ENCODE data around the gene DHX8. TPM values are rescaled to one million over a fixed set of nuclear protein-coding genes. Genes with fewer than 3 reads are reported as not detected.

Gene DHX8
- total RNA-seq, 2 experiments from 2014 or later: 60.6 to 62.9 TPM

GRCh38 chr17:43550754-43551153 lies 67.0 kb downstream of the DHX8 start:
- Mint-ChIP-seq H3K4me3 (no peak overlapping the region), H3K36me3 (no peaks in the 10 kb centered on the region), H3K27ac (no peak overlapping the region), H3K9me3 (no peaks in the 10 kb centered on the region), H3K4me1 (peaks cover 8% of the 10 kb centered on the region), H3K27me3 (peaks cover 45% of the 10 kb centered on the region)
- DNase-seq: no peak
- POLR2A ChIA-PET: no interaction called here
- ATAC-seq (ENCODE audit: low read depth): no peak

GRCh38 chr17:43552229-43552837 lies 68.6 kb downstream of the DHX8 start:
- POLR2A ChIA-PET: no interaction called here
- Mint-ChIP-seq H3K27me3 (peaks cover 43% of the 10 kb centered on the region), H3K9me3 (no peaks in the 10 kb centered on the region), H3K27ac (no peak overlapping the region), H3K4me1 (peaks cover 8% of the 10 kb centered on the region), H3K4me3 (no peak overlapping the region), H3K36me3 (no peaks in the 10 kb centered on the region)
- ATAC-seq (ENCODE audit: low read depth) (no peak), DNase-seq (no peak)

DNA sequence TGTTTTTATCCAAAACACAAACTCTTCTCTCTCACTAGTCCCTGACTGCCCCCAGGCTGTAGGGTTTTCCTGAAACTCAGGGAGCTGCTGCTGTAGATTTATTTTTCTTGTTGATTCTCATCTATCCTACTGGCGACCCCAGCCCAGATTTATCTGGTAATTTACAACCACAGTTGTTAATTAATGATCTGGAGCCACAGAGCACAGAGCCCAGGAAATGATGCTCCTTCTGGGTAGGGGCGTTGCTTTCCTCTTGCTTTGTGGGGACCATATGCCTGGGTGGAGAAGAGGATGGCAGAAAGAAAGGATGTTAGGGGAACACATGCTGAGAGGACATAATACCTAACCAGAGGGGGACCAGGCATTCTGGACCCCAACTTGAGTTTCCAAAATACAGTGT lies 69.8 kb downstream of the DHX8 start:
- Mint-ChIP-seq H3K27ac (no peak overlapping the region), H3K27me3 (peaks cover 37% of the 10 kb centered on the region), H3K36me3 (no peaks in the 10 kb centered on the region), H3K9me3 (no peaks in the 10 kb centered on the region), H3K4me3 (no peak overlapping the region), H3K4me1 (peaks cover 6% of the 10 kb centered on the region)
- DNase-seq (no peak), ATAC-seq (ENCODE audit: low read depth) (no peak)
- POLR2A ChIA-PET: no interaction called here

- Mint-ChIP-seq H3K4me1 (peaks cover 8% of the 10 kb centered on the region), H3K27me3 (peaks cover 35% of the 10 kb centered on the region), H3K9me3 (no peaks in the 10 kb centered on the region), H3K27ac (no peak overlapping the region), H3K36me3 (no peaks in the 10 kb centered on the region), H3K4me3 (no peak overlapping the region)
- ATAC-seq (ENCODE audit: low read depth) (no peak), DNase-seq (no peak)
- POLR2A ChIA-PET: interaction anchor here (0.5 to 0.7 kb wide), 2 partner anchors 91 to 730 kb away, joined by 4 read pairs; no protein-coding TSS in a partner anchor
These were observed 71.1 kb downstream of the DHX8 start for GRCh38 chr17:43554857-43555256.

GRCh38 chr17:43556292-43556691 lies 72.5 kb downstream of the DHX8 start:
- Mint-ChIP-seq H3K4me1 (peaks cover 8% of the 10 kb centered on the region), H3K9me3 (no peaks in the 10 kb centered on the region), H3K36me3 (no peaks in the 10 kb centered on the region), H3K27me3 (peaks cover 33% of the 10 kb centered on the region), H3K4me3 (no peak overlapping the region), H3K27ac (no peak overlapping the region)
- POLR2A ChIA-PET: no interaction called here
- DNase-seq (no peak), ATAC-seq (ENCODE audit: low read depth) (no peak)

DNA sequence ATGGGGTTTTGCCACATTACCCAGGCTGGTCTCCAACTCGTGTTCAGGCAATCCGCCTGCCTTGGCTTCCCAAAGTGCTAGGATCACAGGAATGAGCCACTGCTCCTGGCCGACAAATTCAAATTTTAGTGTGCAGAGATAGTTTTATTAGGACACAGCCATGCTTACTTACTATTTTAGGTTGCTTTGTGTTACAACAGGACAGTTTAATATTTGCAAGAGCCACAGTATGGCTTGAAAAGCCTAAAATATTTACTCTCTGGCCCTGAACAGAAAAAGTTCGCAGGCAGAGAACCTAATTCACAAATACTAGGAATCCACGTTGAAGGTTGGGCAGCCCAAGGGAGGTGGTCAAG lies 75.0 kb downstream of the DHX8 start:
- H3K36me3 Mint-ChIP-seq: no peaks in the 10 kb centered on the region
- no peak overlapping the region for H3K4me3 Mint-ChIP-seq
- POLR2A ChIA-PET: no interaction called here
- H3K9me3 Mint-ChIP-seq: no peaks in the 10 kb centered on the region
- H3K27me3 Mint-ChIP-seq: peaks cover 46% of the 10 kb centered on the region
- DNase-seq: no peak
- H3K27ac Mint-ChIP-seq: no peak overlapping the region
- peaks cover 11% of the 10 kb centered on the region for H3K4me1 Mint-ChIP-seq
- ATAC-seq (ENCODE audit: low read depth): no peak

- peaks cover 45% of the 10 kb centered on the region for H3K27me3 Mint-ChIP-seq
- POLR2A ChIA-PET: no interaction called here
- H3K36me3 Mint-ChIP-seq: no peaks in the 10 kb centered on the region
- DNase-seq (no peak), ATAC-seq (ENCODE audit: low read depth) (no peak)
- peaks cover 11% of the 10 kb centered on the region for H3K4me1 Mint-ChIP-seq
- H3K9me3 Mint-ChIP-seq: no peaks in the 10 kb centered on the region
- H3K4me3 Mint-ChIP-seq: no peak overlapping the region
- H3K27ac Mint-ChIP-seq: no peak overlapping the region
These were observed 75.5 kb downstream of the DHX8 start for GRCh38 chr17:43559161-43559816.

- no peak for DNase-seq
- no peak overlapping the region for H3K4me3 Mint-ChIP-seq
- H3K36me3 Mint-ChIP-seq: no peaks in the 10 kb centered on the region
- H3K27ac Mint-ChIP-seq: no peak overlapping the region
- POLR2A ChIA-PET: no interaction called here
- ATAC-seq (ENCODE audit: low read depth): no peak
- H3K9me3 Mint-ChIP-seq: no peaks in the 10 kb centered on the region
- H3K27me3 Mint-ChIP-seq: peaks cover 35% of the 10 kb centered on the region
- peaks cover 11% of the 10 kb centered on the region for H3K4me1 Mint-ChIP-seq
These were observed 77.0 kb downstream of the DHX8 start for GRCh38 chr17:43560461-43561427.

DNA sequence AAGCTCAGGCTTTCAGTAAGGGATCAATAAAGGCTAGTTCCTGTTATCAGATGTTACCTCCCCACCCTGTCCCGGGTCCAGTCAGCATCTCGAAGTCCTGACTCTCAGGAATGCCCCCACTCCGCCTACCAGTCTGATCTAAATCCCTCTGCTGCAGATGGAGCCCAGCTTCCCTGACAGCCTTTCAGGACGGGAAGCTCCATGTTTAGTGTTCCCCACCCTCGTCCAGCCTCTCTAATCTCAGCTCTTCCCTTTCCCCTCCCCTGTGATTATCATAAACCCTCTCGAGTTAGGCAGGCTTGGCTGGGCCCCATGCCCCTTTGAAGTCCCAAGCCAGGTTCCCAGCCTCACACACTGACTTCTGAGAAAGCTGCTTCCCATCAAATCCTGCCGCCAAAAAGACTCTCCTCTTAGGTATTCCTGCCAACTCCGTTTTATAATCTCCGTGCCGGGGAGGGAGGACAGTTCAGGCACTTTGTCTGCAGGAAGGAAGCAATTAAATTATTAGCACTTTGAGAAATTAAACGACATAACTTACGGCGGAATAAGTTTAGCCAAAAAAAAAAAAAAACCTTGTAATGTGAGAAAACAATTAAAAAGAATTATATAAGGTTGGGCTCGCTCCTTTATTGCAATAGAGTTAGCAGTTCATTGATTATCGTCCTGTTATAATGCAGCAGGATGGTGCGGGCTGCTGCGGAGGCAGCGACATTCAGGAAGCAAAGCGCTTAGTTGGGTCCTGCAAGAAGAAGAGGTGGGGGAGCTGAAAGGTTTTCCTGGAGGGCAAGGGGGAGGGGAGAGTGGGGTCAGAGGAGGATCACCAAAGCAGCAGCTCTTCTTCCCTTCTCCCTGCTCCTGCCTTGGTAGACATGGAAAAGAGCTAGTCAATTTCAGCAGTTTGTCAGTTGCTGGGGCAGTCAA lies 79.2 kb downstream of the DHX8 start:
- DNase-seq (no peak), ATAC-seq (ENCODE audit: low read depth) (no peak)
- H3K4me3 Mint-ChIP-seq: no peak overlapping the region
- H3K9me3 Mint-ChIP-seq: no peaks in the 10 kb centered on the region
- H3K27ac Mint-ChIP-seq: no peak overlapping the region
- POLR2A ChIA-PET: interaction anchor here (0.6 kb wide), 1 partner anchor 332 kb away, joined by 8 read pairs; no protein-coding TSS in a partner anchor
- peaks cover 6% of the 10 kb centered on the region for H3K4me1 Mint-ChIP-seq
- no peaks in the 10 kb centered on the region for H3K36me3 Mint-ChIP-seq
- H3K27me3 Mint-ChIP-seq: peaks cover 32% of the 10 kb centered on the region

- POLR2A ChIA-PET: no interaction called here
These were observed 80.1 kb downstream of the DHX8 start for GRCh38 chr17:43563600-43564594.

DNA sequence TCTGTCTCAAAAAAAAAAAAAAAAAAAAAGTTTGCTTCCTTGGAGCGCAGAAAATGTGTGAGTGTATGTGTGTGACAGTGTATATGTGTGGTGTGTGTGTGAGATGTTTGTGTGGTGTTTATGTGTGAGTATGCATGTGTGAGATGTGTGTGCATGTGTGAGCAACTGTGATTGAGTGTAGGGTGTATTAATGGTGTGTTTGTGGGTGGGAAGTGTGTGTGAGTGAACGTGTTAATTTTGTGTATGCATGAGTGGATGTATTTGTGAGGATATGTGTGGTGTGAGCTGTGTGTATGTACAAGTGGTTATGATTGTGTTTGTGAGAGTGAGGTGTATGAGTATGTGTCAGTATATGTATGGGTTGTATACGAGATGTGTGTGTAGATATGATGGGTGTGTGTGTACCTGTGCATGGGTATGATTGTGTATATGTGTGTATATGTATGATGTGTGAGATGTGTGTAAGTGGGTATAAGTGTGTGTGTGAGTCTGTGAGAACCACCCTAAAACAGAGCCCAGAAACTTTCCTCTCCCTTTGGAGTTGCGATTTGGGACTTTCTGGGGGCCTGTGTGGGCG lies 84.8 kb downstream of the DHX8 start:
- Mint-ChIP-seq H3K36me3 (no peaks in the 10 kb centered on the region), H3K9me3 (no peaks in the 10 kb centered on the region), H3K4me1 (peaks cover 2% of the 10 kb centered on the region), H3K4me3 (no peak overlapping the region), H3K27me3 (peaks cover 4% of the 10 kb centered on the region), H3K27ac (no peak overlapping the region)
- DNase-seq: no peak
- POLR2A ChIA-PET: no interaction called here
- no peak for ATAC-seq (ENCODE audit: low read depth)

More at GRCh38 chr17:43563600-43564594, 80.1 kb downstream of the DHX8 start:
- DNase-seq: no peak
- no peak overlapping the region for H3K4me3 Mint-ChIP-seq
- H3K4me1 Mint-ChIP-seq: peaks cover 6% of the 10 kb centered on the region
- H3K27ac Mint-ChIP-seq: no peak overlapping the region
- H3K27me3 Mint-ChIP-seq: peaks cover 32% of the 10 kb centered on the region
- ATAC-seq (ENCODE audit: low read depth): no peak
- no peaks in the 10 kb centered on the region for H3K36me3 Mint-ChIP-seq
- H3K9me3 Mint-ChIP-seq: no peaks in the 10 kb centered on the region

- DNase-seq (no peak), ATAC-seq (ENCODE audit: low read depth) (no peak)
- POLR2A ChIA-PET: interaction anchor here (0.6 kb wide), 1 partner anchor 203 kb away, joined by 4 read pairs; no protein-coding TSS in a partner anchor
- Mint-ChIP-seq H3K4me3 (no peak overlapping the region), H3K27me3 (no peaks in the 10 kb centered on the region), H3K27ac (no peak overlapping the region), H3K36me3 (no peaks in the 10 kb centered on the region), H3K4me1 (peaks cover 2% of the 10 kb centered on the region), H3K9me3 (no peaks in the 10 kb centered on the region)
These were observed 86.7 kb downstream of the DHX8 start for GRCh38 chr17:43570518-43570928.
